HEK293 (cell line): Measurements from ENCODE around the gene CEP350.
"Not testable (repeated sequence)": the region's sequence is repeated elsewhere in the genome, so short reads cannot be mapped to it uniquely, and the experiment has no call there.

ENCODE experiments used
- CTCF ChIA-PET: fragments of 350-600 bp; formaldehyde crosslinking; extraction: SDS; loops from one replicate; lab custom pipeline; 2021; ENCODE audit warnings: antibody characterized with exemption; lab: Yijun Ruan, JAX
- POLR2A ChIA-PET: fragments of 300-600 bp; formaldehyde crosslinking; extraction: SDS; loops from one replicate; lab custom pipeline; 2020; ENCODE audit warnings: antibody characterized with exemption, inconsistent platforms; lab: Yijun Ruan, JAX
- H3K27ac ChIP-seq: fragments of 200-500 bp; sonication (Bioruptor generic); 2 replicates; pipeline ENCODE4 v1.5.1; 2014; ENCODE audit warnings: low read depth, low read length, control low read depth, inconsistent platforms; ENCODE audit errors: extremely low read depth
- H3K36me3 ChIP-seq, 2 experiments: fragments of 200-500 bp in 1 of 2; sonication (Bioruptor generic) in 1 of 2; 1 replicate in 1 of 2; 2 replicates in 1 of 2; pipeline ENCODE4 v1.5.1; 2014 to 2017; ENCODE audit warnings: inconsistent platforms in 2 of 2, low read length in 2 of 2; ENCODE audit not compliant: control insufficient read depth in 2 of 2, insufficient read depth in 1 of 2
- H3K4me1 ChIP-seq: fragments of 200-500 bp; sonication (Bioruptor generic); 2 replicates; pipeline ENCODE4 v1.5.1; 2014; ENCODE audit warnings: mild to moderate bottlenecking, low read length, inconsistent platforms; ENCODE audit not compliant: control insufficient read depth, insufficient read depth
- H3K4me3 ChIP-seq: 2 replicates; pipeline ENCODE4 v1.5.1; 2011; ENCODE audit warnings: low read depth, mild to moderate bottlenecking, control low read depth, low read length, moderate library complexity
- H3K9me3 ChIP-seq: fragments of 200-500 bp; sonication (Bioruptor generic); 2 replicates; pipeline ENCODE4 v1.5.1; 2014; ENCODE audit warnings: low read depth, low read length, inconsistent platforms; ENCODE audit not compliant: control insufficient read depth, insufficient read depth
- EGR2 ChIP-seq: fragments of 450-650 bp; formaldehyde crosslinking; IDR thresholded peaks from 2 replicates; pipeline ENCODE4 v1.5.1; 2016; ENCODE audit warnings: low read depth, missing biosample characterization, missing genetic modification characterization
- KLF16 ChIP-seq: fragments of 450-650 bp; formaldehyde crosslinking; IDR thresholded peaks from 2 replicates; pipeline ENCODE4 v1.5.1; 2017; ENCODE audit warnings: missing biosample characterization, missing genetic modification characterization
- PRDM1 ChIP-seq: fragments of 450-650 bp; formaldehyde crosslinking; IDR thresholded peaks from 2 replicates; pipeline ENCODE4; 2016; ENCODE audit warnings: missing biosample characterization, missing genetic modification characterization
- RBAK ChIP-seq: fragments of 450-650 bp; formaldehyde crosslinking; IDR thresholded peaks from 2 replicates; pipeline ENCODE4 v1.5.1; 2016; ENCODE audit warnings: missing biosample characterization, missing genetic modification characterization
- SCRT1 ChIP-seq: fragments of 450-650 bp; formaldehyde crosslinking; IDR thresholded peaks from 2 replicates; pipeline ENCODE4 v1.5.1; 2016; ENCODE audit warnings: missing biosample characterization, missing genetic modification characterization, borderline replicate concordance
- TRIM28 ChIP-seq: IDR thresholded peaks from 2 replicates; pipeline ENCODE4 v1.6.1; 2011; ENCODE audit warnings: low read length, control low read depth, borderline replicate concordance
- ZBTB10 ChIP-seq: fragments of 450-650 bp; formaldehyde crosslinking; IDR thresholded peaks from 2 replicates; pipeline ENCODE4 v1.5.1; 2016; ENCODE audit warnings: missing biosample characterization, missing genetic modification characterization
- ZBTB11 ChIP-seq: fragments of 450-650 bp; formaldehyde crosslinking; conservative IDR thresholded peaks from 2 replicates; pipeline ENCODE4 v1.5.1; 2016; ENCODE audit warnings: low read depth, missing biosample characterization, missing genetic modification characterization
- ZBTB49 ChIP-seq: fragments of 450-650 bp; formaldehyde crosslinking; IDR thresholded peaks from 2 replicates; pipeline ENCODE4 v1.5.1; 2016; ENCODE audit warnings: missing biosample characterization, missing genetic modification characterization, low read depth
- ZNF112 ChIP-seq: fragments of 450-650 bp; formaldehyde crosslinking; IDR thresholded peaks from 2 replicates; pipeline ENCODE4 v1.5.0; 2017; ENCODE audit warnings: missing biosample characterization, missing genetic modification characterization
- ZNF132 ChIP-seq: fragments of 450-650 bp; formaldehyde crosslinking; IDR thresholded peaks from 2 replicates; pipeline ENCODE4 v1.5.1; 2017; ENCODE audit warnings: missing biosample characterization, missing genetic modification characterization, borderline replicate concordance
- ZNF140 ChIP-seq: fragments of 450-650 bp; formaldehyde crosslinking; IDR thresholded peaks from 2 replicates; pipeline ENCODE4 v1.5.1; 2016; ENCODE audit warnings: missing biosample characterization, missing genetic modification characterization
- ZNF214 ChIP-seq: fragments of 450-650 bp; formaldehyde crosslinking; IDR thresholded peaks from 2 replicates; pipeline ENCODE4 v1.5.1; 2017; ENCODE audit warnings: missing biosample characterization, mild to moderate bottlenecking, missing genetic modification characterization, borderline replicate concordance
- ZNF26 ChIP-seq: fragments of 450-650 bp; formaldehyde crosslinking; IDR thresholded peaks from 2 replicates; pipeline ENCODE4 v1.5.1; 2016; ENCODE audit warnings: missing biosample characterization, missing genetic modification characterization
- ZNF48 ChIP-seq: fragments of 450-650 bp; formaldehyde crosslinking; IDR thresholded peaks from 2 replicates; pipeline ENCODE4 v1.5.1; 2016; ENCODE audit warnings: missing biosample characterization, missing genetic modification characterization
- ZNF626 ChIP-seq: fragments of 450-650 bp; sonication (Bioruptor Pico); formaldehyde crosslinking; IDR thresholded peaks from 2 replicates; pipeline ENCODE4 v1.5.1; 2018; ENCODE audit warnings: missing biosample characterization, missing genetic modification characterization, inconsistent platforms
- ZNF747 ChIP-seq: fragments of 450-650 bp; formaldehyde crosslinking; IDR thresholded peaks from 2 replicates; pipeline ENCODE4 v1.5.1; 2016; ENCODE audit warnings: missing biosample characterization, missing genetic modification characterization

CEP350 gene

GRCh38 chr1:180133193-180133592 is 178.6 kb downstream of the CEP350 start (continued):
- TF ChIP-seq ZBTB49 (no peak), RBAK (tag by site-specific recombination) (no peak), PRDM1 (no peak), ZNF626 (tag by site-specific recombination) (no peak), ZNF140 (tag by site-specific recombination) (no peak), ZBTB10 (tag by site-specific recombination) (no peak), ZNF48 (tag by site-specific recombination) (no peak)
- TF ChIP-seq, all 188 proteins: peak for 0

GRCh38 chr1:180133688-180134087 is 179.1 kb downstream of the CEP350 start:
- H3K36me3 ChIP-seq, H3K9me3 ChIP-seq, H3K4me3 ChIP-seq, H3K4me1 ChIP-seq, H3K27ac ChIP-seq, POLR2A ChIA-PET: not testable (repeated sequence)
- CTCF ChIA-PET = interaction anchor here (1.0 kb wide), 1 partner anchor 47 kb away, joined by 3 read pairs; no protein-coding TSS in a partner anchor

- no peaks in the 10 kb centered on the region for H3K9me3 ChIP-seq
- CTCF ChIA-PET = interaction anchor here (0.7 kb wide), 2 partner anchors 43 to 99 kb away, joined by 4 read pairs; no protein-coding TSS in a partner anchor
- H3K4me1 ChIP-seq = no peaks in the 10 kb centered on the region
- no peak overlapping the region for H3K4me3 ChIP-seq
- no peak overlapping the region for H3K27ac ChIP-seq
- POLR2A ChIA-PET = no interaction called here
- TF ChIP-seq ZNF747 = no peak
- peak; percentile 64; the same call in 1 of the 2 replicates for TF ChIP-seq ZNF112 (tag by site-specific recombination)
- no peak for TF ChIP-seq TRIM28
- TF ChIP-seq ZBTB49 = no peak
- no peak for TF ChIP-seq EGR2 (tag by site-specific recombination)
- no peaks in the 10 kb centered on the region for H3K36me3 ChIP-seq
Measured at GRCh38 chr1:180135535-180135934, 180.9 kb downstream of the CEP350 start.

GRCh38 chr1:180136331-180136967 is 181.8 kb downstream of the CEP350 start:
- H3K4me3 ChIP-seq = no peak overlapping the region
- ChIA-PET CTCF (interaction anchor here (0.7 kb wide), 1 partner anchor 323 kb away, joined by 3 read pairs; no protein-coding TSS in a partner anchor), POLR2A (no interaction called here)
- no peaks in the 10 kb centered on the region for H3K4me1 ChIP-seq
- H3K36me3 ChIP-seq = no peaks in the 10 kb centered on the region
- no peaks in the 10 kb centered on the region for H3K9me3 ChIP-seq
- H3K27ac ChIP-seq = no peak overlapping the region
- TF ChIP-seq ZNF26 (tag by site-specific recombination) (no peak), SCRT1 (tag by site-specific recombination) (no peak), ZBTB11 (tag by site-specific recombination) (no peak), KLF16 (tag by site-specific recombination) (no peak), ZNF132 (no peak), ZNF214 (tag by site-specific recombination) (no peak)
